Measurements from ENCODE around the gene CWC22.
A peak's percentile ranks its signal among the peaks of the same experiment; 100 is the strongest.

DNA sequence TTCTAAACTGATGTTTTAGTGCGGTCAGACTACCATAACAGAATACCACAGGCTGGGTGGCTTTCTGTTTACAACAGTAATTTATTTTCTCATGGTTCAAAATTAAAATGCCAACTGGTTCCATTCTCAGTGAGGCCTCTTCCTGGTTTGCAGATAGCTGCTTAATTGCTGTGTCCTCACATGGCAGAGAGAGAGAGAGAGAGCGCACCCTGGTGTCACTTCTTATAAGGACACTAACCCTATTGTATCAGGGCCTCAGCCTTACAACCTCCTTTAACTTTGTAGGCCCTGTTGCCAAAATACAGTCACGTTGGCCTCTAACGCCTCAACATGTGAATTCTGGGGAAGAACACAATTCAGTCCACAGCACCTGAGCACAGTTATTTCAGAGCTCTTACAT is 108.2 kb downstream of the CWC22 start:
- TF ChIP-seq, protein P1, sequence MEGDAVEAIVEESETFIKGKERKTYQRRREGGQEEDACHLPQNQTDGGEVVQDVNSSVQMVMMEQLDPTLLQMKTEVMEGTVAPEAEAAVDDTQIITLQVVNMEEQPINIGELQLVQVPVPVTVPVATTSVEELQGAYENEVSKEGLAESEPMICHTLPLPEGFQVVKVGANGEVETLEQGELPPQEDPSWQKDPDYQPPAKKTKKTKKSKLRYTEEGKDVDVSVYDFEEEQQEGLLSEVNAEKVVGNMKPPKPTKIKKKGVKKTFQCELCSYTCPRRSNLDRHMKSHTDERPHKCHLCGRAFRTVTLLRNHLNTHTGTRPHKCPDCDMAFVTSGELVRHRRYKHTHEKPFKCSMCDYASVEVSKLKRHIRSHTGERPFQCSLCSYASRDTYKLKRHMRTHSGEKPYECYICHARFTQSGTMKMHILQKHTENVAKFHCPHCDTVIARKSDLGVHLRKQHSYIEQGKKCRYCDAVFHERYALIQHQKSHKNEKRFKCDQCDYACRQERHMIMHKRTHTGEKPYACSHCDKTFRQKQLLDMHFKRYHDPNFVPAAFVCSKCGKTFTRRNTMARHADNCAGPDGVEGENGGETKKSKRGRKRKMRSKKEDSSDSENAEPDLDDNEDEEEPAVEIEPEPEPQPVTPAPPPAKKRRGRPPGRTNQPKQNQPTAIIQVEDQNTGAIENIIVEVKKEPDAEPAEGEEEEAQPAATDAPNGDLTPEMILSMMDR (IDR thresholded peaks at IDR 0.05; ENCODE audit: extremely low read depth in 1 of 2, insufficient read depth in 1 of 2, low read depth in 1 of 2, low read length in 2 of 2) = peak; percentile 30 to 49
- TF ChIP-seq GATA2 (IDR thresholded peaks at IDR 0.05; ENCODE audit: insufficient read depth, insufficient read length, low read depth, low read length) (no peak), POLR2AphosphoS5 (IDR thresholded peaks at IDR 0.05; ENCODE audit: insufficient read depth, low read depth, low read length) (no peak), EZH2 (IDR thresholded peaks at IDR 0.05; ENCODE audit: borderline replicate concordance, low read depth, low read length, severe bottlenecking) (no peak), FOS (IDR thresholded peaks at IDR 0.05; ENCODE audit: borderline replicate concordance, insufficient read depth, low read length) (no peak), POLR2A (IDR thresholded peaks at IDR 0.05; ENCODE audit: low read depth, low read length) (no peak)
- TF ChIP-seq, protein P2, sequence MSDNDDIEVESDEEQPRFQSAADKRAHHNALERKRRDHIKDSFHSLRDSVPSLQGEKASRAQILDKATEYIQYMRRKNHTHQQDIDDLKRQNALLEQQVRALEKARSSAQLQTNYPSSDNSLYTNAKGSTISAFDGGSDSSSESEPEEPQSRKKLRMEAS (IDR thresholded peaks at IDR 0.05; ENCODE audit: insufficient read depth, insufficient read length) = no peak
